Measurements from ENCODE around the gene ARID1B. TPM values are rescaled to one million over a fixed set of nuclear protein-coding genes. Genes with fewer than 3 reads are reported as not detected.

ARID1B gene
- polyA plus RNA-seq, 4 donors, result 7.3 to 43.5 (median 17.0) TPM

DNA sequence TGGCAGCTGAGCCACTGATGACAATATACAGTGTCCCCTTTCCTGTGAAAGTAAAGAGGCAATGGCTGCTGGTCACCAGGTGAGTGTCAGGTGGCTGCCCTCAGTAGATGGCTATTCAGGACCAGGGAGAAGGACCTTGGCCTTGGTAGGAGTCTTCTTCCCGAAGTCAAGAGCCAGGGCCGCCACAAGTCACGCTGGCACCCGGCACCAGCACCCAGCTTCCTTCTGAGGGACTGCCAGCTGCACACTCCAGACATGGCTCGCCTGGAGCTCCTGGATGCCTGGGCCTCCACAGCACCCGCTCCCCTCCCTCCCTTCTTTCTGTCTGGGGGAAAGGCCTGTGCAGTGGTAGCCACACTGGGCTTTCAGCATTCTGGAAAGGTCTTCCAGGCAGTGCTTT is 419.2 kb downstream of the ARID1B start:
- WGBS, 3 donors, result 89 to 97% (median 93%) methylated on average over 6 of the region's 6 CpGs
- no peak for FAIRE-seq

DNA sequence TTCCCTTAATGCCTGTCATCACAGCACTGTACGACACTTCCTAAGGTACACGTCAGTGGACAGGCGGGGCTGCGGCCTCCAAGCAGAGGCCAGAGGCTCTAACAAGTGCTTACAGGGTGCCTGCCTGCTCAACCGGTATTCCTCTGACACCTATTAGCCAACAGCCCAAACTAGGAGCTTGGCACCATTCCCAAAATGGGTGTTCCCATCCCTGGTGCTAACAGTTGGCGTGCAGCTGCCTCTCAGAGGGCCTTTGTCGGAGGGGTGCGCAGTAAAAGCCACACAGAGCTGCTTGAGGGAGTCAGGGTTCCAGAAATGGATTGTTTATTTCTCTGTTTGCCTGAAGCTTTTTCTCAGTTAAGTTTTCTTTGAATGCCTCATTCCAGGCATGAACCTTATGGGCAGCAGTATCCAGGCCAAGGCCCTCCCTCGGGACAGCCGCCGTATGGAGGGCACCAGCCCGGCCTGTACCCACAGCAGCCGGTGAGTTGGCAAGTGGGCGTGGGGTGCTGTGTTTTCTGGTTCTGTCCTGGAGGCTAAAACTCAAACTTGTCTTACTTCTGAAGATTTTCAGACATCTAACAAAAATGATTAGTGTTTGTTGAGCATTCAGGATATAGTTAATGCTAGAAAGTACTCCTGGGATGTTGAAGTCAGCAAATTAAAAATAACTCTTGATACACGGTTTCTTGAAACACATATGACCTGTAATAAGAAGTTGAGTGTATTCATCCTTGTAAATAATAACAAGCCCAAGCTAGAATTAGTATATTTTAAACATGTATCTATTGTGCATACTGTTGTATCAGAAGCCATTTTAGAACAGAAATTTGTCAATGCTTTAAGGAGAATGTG is 421.5 kb downstream of the ARID1B start:
- peaks cover 18 to 61% (median 18%) of the 10 kb centered on the region in 3 donors for H3K36me3 ChIP-seq (ENCODE audit: control insufficient read depth in 3 of 3, insufficient read depth in 2 of 3, low read depth in 1 of 3, low read length in 3 of 3)

More for the DNA sequence above, 419.2 kb downstream of the ARID1B start:
- no peak for DNase-seq
- Histone ChIP-seq H3K27ac (ENCODE audit: low read depth in 1 of 3, low read length in 2 of 3) (no peak overlapping the region), H3K27me3 (ENCODE audit: control insufficient read depth in 3 of 3, insufficient read depth in 3 of 3, low read length in 3 of 3) (no peaks in the 10 kb centered on the region), H3K9me3 (ENCODE audit: control insufficient read depth in 2 of 2, insufficient read depth in 1 of 2, low read depth in 1 of 2, low read length in 1 of 2) (no peaks in the 10 kb centered on the region), H3K36me3 (ENCODE audit: control insufficient read depth in 3 of 3, insufficient read depth in 2 of 3, low read depth in 1 of 3, low read length in 3 of 3) (peaks cover 13 to 59% (median 15%) of the 10 kb centered on the region in 3 donors), H3K4me3 (ENCODE audit: low read depth in 1 of 3, low read length in 3 of 3) (no peak overlapping the region), H3K4me1 (ENCODE audit: control insufficient read depth in 3 of 3, insufficient read depth in 2 of 3, low read depth in 1 of 3, low read length in 2 of 3) (peaks cover 0 to 3% (median 0%) of the 10 kb centered on the region in 3 donors)

DNA sequence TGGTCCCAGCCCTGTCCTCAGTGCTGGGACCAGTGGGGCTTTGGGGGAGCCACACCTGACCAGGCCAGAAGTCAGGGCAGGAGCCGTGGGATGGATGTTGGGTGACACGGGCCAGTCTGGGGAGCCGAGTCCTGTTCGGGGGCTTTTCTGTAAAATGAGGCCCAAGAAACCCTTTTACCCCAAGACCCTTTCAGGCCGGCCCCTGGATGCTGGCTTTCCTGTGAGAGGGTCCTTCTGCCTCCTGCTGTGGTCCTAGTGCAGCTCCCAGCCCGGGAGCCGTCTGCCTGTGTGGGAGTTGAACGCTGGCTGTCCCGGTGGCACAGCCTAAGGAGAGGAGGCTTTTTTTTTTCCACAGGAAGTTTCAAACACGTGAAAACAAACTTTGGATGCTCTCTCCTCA is 422.9 kb downstream of the ARID1B start:
- DNase-seq (no peak), FAIRE-seq (no peak)
- Histone ChIP-seq H3K27me3 (ENCODE audit: control insufficient read depth in 3 of 3, insufficient read depth in 3 of 3, low read length in 3 of 3) (no peaks in the 10 kb centered on the region), H3K4me3 (ENCODE audit: low read depth in 1 of 3, low read length in 3 of 3) (no peak overlapping the region), H3K36me3 (ENCODE audit: control insufficient read depth in 3 of 3, insufficient read depth in 2 of 3, low read depth in 1 of 3, low read length in 3 of 3) (peaks cover 18 to 57% (median 21%) of the 10 kb centered on the region in 3 donors), H3K27ac (ENCODE audit: low read depth in 1 of 3, low read length in 2 of 3) (no peak overlapping the region), H3K4me1 (ENCODE audit: control insufficient read depth in 3 of 3, insufficient read depth in 2 of 3, low read depth in 1 of 3, low read length in 2 of 3) (peaks cover 0 to 2% (median 0%) of the 10 kb centered on the region in 3 donors), H3K9me3 (ENCODE audit: control insufficient read depth in 2 of 2, insufficient read depth in 1 of 2, low read depth in 1 of 2, low read length in 1 of 2) (no peaks in the 10 kb centered on the region)
- 86 to 92% (median 92%) methylated on average over 10 of the region's 10 CpGs for WGBS, 3 donors

More for the DNA sequence above, 421.5 kb downstream of the ARID1B start:
- H3K27me3 ChIP-seq (ENCODE audit: control insufficient read depth in 3 of 3, insufficient read depth in 3 of 3, low read length in 3 of 3), result no peaks in the 10 kb centered on the region
- WGBS, 3 donors, result 14 to 53% (median 44%) methylated on average over 15 of the region's 15 CpGs
- H3K27ac ChIP-seq (ENCODE audit: low read depth in 1 of 3, low read length in 2 of 3), result peak overlapping the region in 1 of 3 donors; percentile 81
- H3K4me3 ChIP-seq (ENCODE audit: low read depth in 1 of 3, low read length in 3 of 3), result no peak overlapping the region
- no peaks in the 10 kb centered on the region for H3K9me3 ChIP-seq (ENCODE audit: control insufficient read depth in 2 of 2, insufficient read depth in 1 of 2, low read depth in 1 of 2, low read length in 1 of 2)
- H3K4me1 ChIP-seq (ENCODE audit: control insufficient read depth in 3 of 3, insufficient read depth in 2 of 3, low read depth in 1 of 3, low read length in 2 of 3), result peaks cover 0 to 3% (median 0%) of the 10 kb centered on the region in 3 donors
- FAIRE-seq (no peak), DNase-seq (peak; percentile 53 to 86)

DNA sequence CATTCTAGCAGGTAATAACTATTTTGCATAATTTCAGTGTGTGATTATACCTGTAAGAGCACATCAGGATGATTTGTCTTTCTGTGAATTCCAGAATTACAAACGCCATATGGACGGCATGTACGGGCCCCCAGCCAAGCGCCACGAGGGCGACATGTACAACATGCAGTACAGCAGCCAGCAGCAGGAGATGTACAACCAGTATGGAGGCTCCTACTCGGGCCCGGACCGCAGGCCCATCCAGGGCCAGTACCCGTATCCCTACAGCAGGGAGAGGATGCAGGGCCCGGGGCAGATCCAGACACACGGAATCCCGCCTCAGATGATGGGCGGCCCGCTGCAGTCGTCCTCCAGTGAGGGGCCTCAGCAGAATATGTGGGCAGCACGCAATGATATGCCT is 423.4 kb downstream of the ARID1B start:
- H3K36me3 ChIP-seq (ENCODE audit: control insufficient read depth in 3 of 3, insufficient read depth in 2 of 3, low read depth in 1 of 3, low read length in 3 of 3), result peaks cover 18 to 52% (median 21%) of the 10 kb centered on the region in 3 donors
- DNase-seq, result no peak
- 94 to 98% (median 96%) methylated on average over 17 of the region's 17 CpGs for WGBS, 3 donors
- H3K27ac ChIP-seq (ENCODE audit: low read depth in 1 of 3, low read length in 2 of 3), result no peak overlapping the region
- no peaks in the 10 kb centered on the region for H3K9me3 ChIP-seq (ENCODE audit: control insufficient read depth in 2 of 2, insufficient read depth in 1 of 2, low read depth in 1 of 2, low read length in 1 of 2)
- no peak for FAIRE-seq
- H3K4me3 ChIP-seq (ENCODE audit: low read depth in 1 of 3, low read length in 3 of 3), result no peak overlapping the region
- peaks cover 0 to 4% (median 0%) of the 10 kb centered on the region in 3 donors for H3K4me1 ChIP-seq (ENCODE audit: control insufficient read depth in 3 of 3, insufficient read depth in 2 of 3, low read depth in 1 of 3, low read length in 2 of 3)
- H3K27me3 ChIP-seq (ENCODE audit: control insufficient read depth in 3 of 3, insufficient read depth in 3 of 3, low read length in 3 of 3), result no peaks in the 10 kb centered on the region

DNA sequence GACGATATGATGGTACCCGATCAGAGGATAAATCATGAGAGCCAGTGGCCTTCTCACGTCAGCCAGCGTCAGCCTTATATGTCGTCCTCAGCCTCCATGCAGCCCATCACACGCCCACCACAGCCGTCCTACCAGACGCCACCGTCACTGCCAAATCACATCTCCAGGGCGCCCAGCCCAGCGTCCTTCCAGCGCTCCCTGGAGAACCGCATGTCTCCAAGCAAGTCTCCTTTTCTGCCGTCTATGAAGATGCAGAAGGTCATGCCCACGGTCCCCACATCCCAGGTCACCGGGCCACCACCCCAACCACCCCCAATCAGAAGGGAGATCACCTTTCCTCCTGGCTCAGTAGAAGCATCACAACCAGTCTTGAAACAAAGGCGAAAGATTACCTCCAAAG is 423.9 kb downstream of the ARID1B start:
- Histone ChIP-seq H3K4me3 (ENCODE audit: low read depth in 1 of 3, low read length in 3 of 3) (no peak overlapping the region), H3K4me1 (ENCODE audit: control insufficient read depth in 3 of 3, insufficient read depth in 2 of 3, low read depth in 1 of 3, low read length in 2 of 3) (peaks cover 0 to 4% (median 0%) of the 10 kb centered on the region in 3 donors), H3K9me3 (ENCODE audit: control insufficient read depth in 2 of 2, insufficient read depth in 1 of 2, low read depth in 1 of 2, low read length in 1 of 2) (no peaks in the 10 kb centered on the region), H3K27me3 (ENCODE audit: control insufficient read depth in 3 of 3, insufficient read depth in 3 of 3, low read length in 3 of 3) (no peaks in the 10 kb centered on the region), H3K36me3 (ENCODE audit: control insufficient read depth in 3 of 3, insufficient read depth in 2 of 3, low read depth in 1 of 3, low read length in 3 of 3) (peaks cover 15 to 49% (median 24%) of the 10 kb centered on the region in 3 donors), H3K27ac (ENCODE audit: low read depth in 1 of 3, low read length in 2 of 3) (no peak overlapping the region)
- FAIRE-seq (no peak), DNase-seq (no peak)
- 95 to 97% (median 97%) methylated on average over 17 of the region's 17 CpGs for WGBS, 3 donors

DNA sequence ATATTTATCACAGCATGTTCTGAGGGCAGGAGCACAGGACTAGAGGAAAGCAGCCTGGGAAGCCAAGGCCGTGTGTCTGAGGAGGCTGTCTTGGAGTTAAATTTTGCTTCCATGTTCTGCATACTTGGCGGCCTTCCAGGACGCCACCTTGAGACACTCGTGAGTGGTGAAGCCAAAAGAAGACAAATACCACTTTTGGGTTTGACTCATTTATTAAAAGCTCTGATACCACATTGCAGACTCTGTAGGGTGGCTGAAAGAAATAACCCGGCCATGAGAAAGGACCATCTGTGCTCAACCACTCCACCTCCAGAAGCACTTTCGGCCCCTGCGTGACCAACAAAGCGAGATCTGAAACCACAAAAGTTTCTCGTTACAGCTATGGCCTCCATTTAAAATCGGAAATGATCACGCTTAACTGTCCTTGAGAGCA is 426.1 kb downstream of the ARID1B start:
- FAIRE-seq (no peak), DNase-seq (no peak)
- WGBS, 3 donors, result 79 to 90% (median 81%) methylated on average over 11 of the region's 11 CpGs
- H3K4me3 ChIP-seq (ENCODE audit: low read depth in 1 of 3, low read length in 3 of 3), result no peak overlapping the region
- no peak overlapping the region for H3K27ac ChIP-seq (ENCODE audit: low read depth in 1 of 3, low read length in 2 of 3)
- peaks cover 15 to 53% (median 23%) of the 10 kb centered on the region in 3 donors for H3K36me3 ChIP-seq (ENCODE audit: control insufficient read depth in 3 of 3, insufficient read depth in 2 of 3, low read depth in 1 of 3, low read length in 3 of 3)
- no peaks in the 10 kb centered on the region for H3K9me3 ChIP-seq (ENCODE audit: control insufficient read depth in 2 of 2, insufficient read depth in 1 of 2, low read depth in 1 of 2, low read length in 1 of 2)
- H3K4me1 ChIP-seq (ENCODE audit: control insufficient read depth in 3 of 3, insufficient read depth in 2 of 3, low read depth in 1 of 3, low read length in 2 of 3), result peaks cover 0 to 4% (median 0%) of the 10 kb centered on the region in 3 donors
- no peaks in the 10 kb centered on the region for H3K27me3 ChIP-seq (ENCODE audit: control insufficient read depth in 3 of 3, insufficient read depth in 3 of 3, low read length in 3 of 3)

DNA sequence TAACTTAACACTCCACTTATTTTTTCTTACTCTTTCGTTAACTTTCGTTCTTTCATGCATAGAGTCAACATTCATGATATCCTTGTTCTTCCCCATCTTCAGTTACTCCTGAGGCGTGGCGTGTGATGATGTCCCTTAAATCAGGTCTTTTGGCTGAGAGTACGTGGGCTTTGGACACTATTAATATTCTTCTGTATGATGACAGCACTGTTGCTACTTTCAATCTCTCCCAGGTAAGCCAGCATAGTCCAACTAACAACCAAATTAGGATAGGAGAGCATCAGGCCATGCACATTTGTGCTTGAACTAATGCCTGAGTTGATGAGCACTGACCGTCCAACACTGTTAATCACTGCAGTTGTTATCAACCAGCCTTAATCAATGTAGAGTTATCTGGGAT is 426.6 kb downstream of the ARID1B start:
- H3K27ac ChIP-seq (ENCODE audit: low read depth in 1 of 3, low read length in 2 of 3), result no peak overlapping the region
- H3K36me3 ChIP-seq (ENCODE audit: control insufficient read depth in 3 of 3, insufficient read depth in 2 of 3, low read depth in 1 of 3, low read length in 3 of 3), result peaks cover 15 to 49% (median 23%) of the 10 kb centered on the region in 3 donors
- peaks cover 0 to 4% (median 0%) of the 10 kb centered on the region in 3 donors for H3K4me1 ChIP-seq (ENCODE audit: control insufficient read depth in 3 of 3, insufficient read depth in 2 of 3, low read depth in 1 of 3, low read length in 2 of 3)
- DNase-seq (no peak), FAIRE-seq (no peak)
- H3K27me3 ChIP-seq (ENCODE audit: control insufficient read depth in 3 of 3, insufficient read depth in 3 of 3, low read length in 3 of 3), result no peaks in the 10 kb centered on the region
- H3K4me3 ChIP-seq (ENCODE audit: low read depth in 1 of 3, low read length in 3 of 3), result no peak overlapping the region
- H3K9me3 ChIP-seq (ENCODE audit: control insufficient read depth in 2 of 2, insufficient read depth in 1 of 2, low read depth in 1 of 2, low read length in 1 of 2), result no peaks in the 10 kb centered on the region
- WGBS, 3 donors, result 87 to 90% (median 90%) methylated on average over 6 of the region's 6 CpGs

DNA sequence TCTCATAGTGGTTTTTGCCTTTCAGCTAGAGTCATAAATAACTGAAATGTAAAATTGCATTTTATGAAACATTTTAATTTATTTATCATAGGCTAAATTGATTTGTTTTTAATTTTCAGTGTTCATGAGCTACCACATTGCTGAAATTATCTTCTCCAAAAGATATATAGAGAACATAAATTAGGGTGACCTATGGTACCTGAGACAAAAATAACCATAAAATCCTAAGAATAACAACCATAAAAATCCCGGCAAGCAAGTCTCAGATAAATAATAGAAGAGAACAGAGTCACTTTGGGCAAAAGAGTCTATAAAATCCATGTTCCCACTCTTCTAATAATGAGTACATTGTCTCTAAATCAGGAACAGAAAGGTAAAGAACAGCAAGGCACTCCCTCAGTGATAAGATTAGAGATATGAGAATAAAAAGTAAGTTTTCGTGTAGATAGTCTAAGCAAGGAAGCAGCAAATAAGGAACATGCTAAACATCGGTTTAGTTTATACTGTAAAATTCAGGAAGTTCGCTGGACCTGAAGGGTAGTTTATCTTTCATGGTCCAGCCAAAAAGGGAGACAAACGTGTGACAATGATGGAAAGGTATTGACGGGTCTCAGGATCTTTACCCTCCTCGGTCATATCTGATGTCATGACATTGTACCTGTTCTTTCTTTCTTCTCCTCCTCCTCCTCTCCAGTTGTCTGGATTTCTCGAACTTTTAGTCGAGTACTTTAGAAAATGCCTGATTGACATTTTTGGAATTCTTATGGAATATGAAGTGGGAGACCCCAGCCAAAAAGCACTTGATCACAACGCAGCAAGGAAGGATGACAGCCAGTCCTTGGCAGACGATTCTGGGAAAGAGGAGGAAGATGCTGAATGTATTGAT is 428.5 kb downstream of the ARID1B start:
- WGBS, 3 donors, result 45 to 65% (median 58%) methylated on average over 11 of the region's 11 CpGs
- H3K27ac ChIP-seq (ENCODE audit: low read depth in 1 of 3, low read length in 2 of 3), result no peak overlapping the region
- FAIRE-seq (no peak), DNase-seq (no peak)
- H3K4me3 ChIP-seq (ENCODE audit: low read depth in 1 of 3, low read length in 3 of 3), result no peak overlapping the region
- no peaks in the 10 kb centered on the region for H3K27me3 ChIP-seq (ENCODE audit: control insufficient read depth in 3 of 3, insufficient read depth in 3 of 3, low read length in 3 of 3)
- H3K36me3 ChIP-seq (ENCODE audit: control insufficient read depth in 3 of 3, insufficient read depth in 2 of 3, low read depth in 1 of 3, low read length in 3 of 3), result peaks cover 11 to 34% (median 22%) of the 10 kb centered on the region in 3 donors
- H3K9me3 ChIP-seq (ENCODE audit: control insufficient read depth in 2 of 2, insufficient read depth in 1 of 2, low read depth in 1 of 2, low read length in 1 of 2), result no peaks in the 10 kb centered on the region
- H3K4me1 ChIP-seq (ENCODE audit: control insufficient read depth in 3 of 3, insufficient read depth in 2 of 3, low read depth in 1 of 3, low read length in 2 of 3), result peaks cover 0 to 4% (median 0%) of the 10 kb centered on the region in 3 donors

Data from small intestine (tissue), 7 donors.